Erythroblast (primary cell): Measurements from ENCODE around the gene FER1L5.

Experiments used
- GATA1 ChIP-seq: IDR thresholded peaks from 2 replicates; pipeline ENCODE4 v1.6.1; 2011; ENCODE audit warnings: low read depth, mild to moderate bottlenecking, control low read depth, low read length, moderate library complexity
- POLR2A ChIP-seq: IDR thresholded peaks from 2 replicates; pipeline ENCODE4 v1.6.1; 2011; ENCODE audit warnings: mild to moderate bottlenecking, low read length

DNA sequence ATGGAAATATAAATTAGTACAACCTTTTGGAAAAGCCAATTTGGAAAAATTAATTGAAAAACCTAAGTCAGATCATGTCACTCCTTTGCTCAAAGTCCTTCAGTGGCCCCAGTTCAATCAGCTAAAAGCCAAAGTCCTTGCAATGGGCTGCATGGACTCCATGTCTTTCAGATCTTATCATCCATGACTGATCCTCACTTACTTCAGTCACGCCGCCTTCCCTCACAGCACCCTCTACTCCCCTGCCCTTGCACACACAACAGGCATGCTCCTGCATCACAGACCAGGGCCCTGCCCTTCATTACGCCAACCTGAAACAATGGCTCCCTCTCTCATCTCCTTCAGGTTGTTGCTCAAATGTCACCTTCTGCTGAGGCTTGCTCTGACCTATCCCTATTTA is 20.0 kb upstream of the FER1L5 start:
- TF ChIP-seq POLR2A = no peak
- TF ChIP-seq GATA1 = no peak
